GM12865 (cell line): Measurements from ENCODE around the gene TBC1D10A.

Experiments
- DNase-seq: peaks from one replicate; pipeline ENCODE4 v3.0.0; 2010; ENCODE audit warnings: low read depth
- H3K4me3 ChIP-seq: 2 replicates; pipeline ENCODE4 v1.5.1; 2011; ENCODE audit warnings: mild to moderate bottlenecking, low read depth, low read length, control low read depth
- CTCF ChIP-seq: IDR thresholded peaks from 2 replicates; pipeline ENCODE4 v1.5.1; 2011; ENCODE audit warnings: low read length, control low read depth, low read depth, inconsistent platforms; ENCODE audit not compliant: insufficient read depth; ENCODE audit errors: missing control alignments

Gene TBC1D10A

GRCh38 chr22:30244641-30245040, 82.1 kb downstream of the TBC1D10A start:
- no peak overlapping the region for H3K4me3 ChIP-seq
- TF ChIP-seq CTCF: no peak
- DNase-seq: no peak

- TF ChIP-seq CTCF: no peak
- no peak overlapping the region for H3K4me3 ChIP-seq
- DNase-seq: no peak
Observed at GRCh38 chr22:30244066-30244465, 82.7 kb downstream of the TBC1D10A start.

GRCh38 chr22:30243661-30244060, 83.1 kb downstream of the TBC1D10A start:
- no peak for DNase-seq
- no peak overlapping the region for H3K4me3 ChIP-seq
- TF ChIP-seq CTCF: no peak
